HepG2 (cell line): ENCODE data around the gene CXCR1. TPM values are rescaled to one million over a fixed set of nuclear protein-coding genes. Genes with fewer than 3 reads are reported as not detected.

Source experiments
- ATAC-seq: fragments of 200-7000 bp; cut with Tn5 transposase; 3 replicates; pipeline ENCODE4 v1.9.1; 2020; ENCODE audit warnings: mild to moderate bottlenecking, moderate library complexity
- BruUV-seq: library from RNA; stranded (reverse); fragments of 400-500 nt; replicated peaks from 2 replicates; lab custom pipeline; 2021; lab: Mats Ljungman, UMichigan
- CTCF ChIA-PET: fragments of 300-600 bp; formaldehyde crosslinking; extraction: SDS; loops from one replicate; lab custom pipeline; 2021; ENCODE audit warnings: low total read pairs, inconsistent platforms, low intra/inter-chr PET ratio; lab: Yijun Ruan, JAX
- POLR2A ChIA-PET: fragments of 350-600 bp; sonication (Branson Sonifier 250); formaldehyde crosslinking; loops from one replicate; lab custom pipeline; 2020; ENCODE audit warnings: antibody characterized with exemption, inconsistent platforms; lab: Yijun Ruan, JAX
- DNase-seq: peaks from one replicate; pipeline ENCODE4 v3.0.0-alpha.2; 2015; ENCODE audit warnings: low spot score
- FAIRE-seq: peaks from 3 replicates; lab custom pipeline; 2011; peaks lifted over from hg19 to GRCh38; lab: Jason Lieb, UNC
- H2AFZ ChIP-seq: one replicate; pipeline ENCODE4 v1.6.1; 2011; ENCODE audit warnings: low read length, inconsistent platforms
- H3K27ac ChIP-seq: fragments of 300-600 bp; 3 replicates; pipeline ENCODE4 v1.8.0; 2011; ENCODE audit warnings: mixed run types, mild to moderate bottlenecking, mixed read lengths, low read length, inconsistent platforms; ENCODE audit not compliant: insufficient read depth; ENCODE audit errors: extremely low read length
- H3K27me3 ChIP-seq, 2 experiments: fragments of 200-600 bp in 1 of 2; 2 replicates in 1 of 2; 3 replicates in 1 of 2; pipeline versions ENCODE4 v1.6.0 to v1.8.0; 2011; ENCODE audit warnings: low read length in 2 of 2, mild to moderate bottlenecking in 2 of 2, moderate library complexity in 2 of 2, inconsistent platforms in 1 of 2; ENCODE audit not compliant: insufficient read depth in 2 of 2, control insufficient read depth in 1 of 2
- H3K36me3 ChIP-seq, 2 experiments: fragments of 200-600 bp in 1 of 2; replicated peaks in 1 of 2; 2 replicates in 1 of 2; 3 replicates in 1 of 2; pipeline versions ENCODE4 v1.5.1 to v1.8.0; 2011; ENCODE audit warnings: low read length in 2 of 2, inconsistent platforms in 1 of 2; ENCODE audit not compliant: insufficient read depth in 2 of 2, control insufficient read depth in 1 of 2
- H3K4me1 ChIP-seq: 2 replicates; pipeline ENCODE4 v1.5.1; 2012; ENCODE audit warnings: low read length, inconsistent platforms; ENCODE audit not compliant: insufficient read depth
- H3K4me2 ChIP-seq: 2 replicates; pipeline ENCODE4 v1.6.0; 2011; ENCODE audit warnings: low read depth, low read length, inconsistent platforms
- H3K4me3 ChIP-seq, 3 experiments: fragments of 200-600 bp in 1 of 3; sonication (generic), shearing (Covaris generic) in 1 of 3; replicated peaks in 1 of 3; 2 replicates each; pipeline ENCODE4 v1.5.1; 2011 to 2016; ENCODE audit warnings: low read length in 3 of 3, inconsistent platforms in 2 of 3, low read depth in 2 of 3, mild to moderate bottlenecking in 2 of 3, control low read depth in 1 of 3, mixed read lengths in 1 of 3; ENCODE audit not compliant: insufficient read depth in 1 of 3
- H3K79me2 ChIP-seq: one replicate; pipeline ENCODE4 v1.6.1; 2011; ENCODE audit warnings: low read length, inconsistent platforms; ENCODE audit not compliant: insufficient read depth
- H3K9ac ChIP-seq: 2 replicates; pipeline ENCODE4 v1.6.0; 2011; ENCODE audit warnings: mild to moderate bottlenecking, low read depth, low read length, inconsistent platforms; ENCODE audit not compliant: insufficient read depth
- H3K9me3 ChIP-seq: 2 replicates; pipeline ENCODE4 v1.5.1; 2012; ENCODE audit warnings: mild to moderate bottlenecking, low read length
- H4K20me1 ChIP-seq: 2 replicates; pipeline ENCODE4 v1.6.0; 2011; ENCODE audit warnings: inconsistent platforms, mild to moderate bottlenecking, low read length, moderate library complexity; ENCODE audit not compliant: insufficient read depth
- DNMT3B ChIP-seq: conservative IDR thresholded peaks from 2 replicates; pipeline ENCODE4 v1.6.1; 2016; ENCODE audit warnings: missing biosample characterization, control low read depth
- HNRNPL ChIP-seq: fragments of 200-400 bp; formaldehyde crosslinking; IDR thresholded peaks from 2 replicates; pipeline ENCODE4 v1.6.1; 2017; ENCODE audit warnings: mild to moderate bottlenecking, low read depth, low read length
- ISX ChIP-seq: sonication (generic); formaldehyde crosslinking; conservative IDR thresholded peaks from 2 replicates; pipeline ENCODE4 v1.5.0; 2020; ENCODE audit warnings: missing genetic modification reagents
- KLF15 ChIP-seq: sonication (generic); formaldehyde crosslinking; IDR thresholded peaks from 2 replicates; pipeline ENCODE4 v1.8.1; 2023; ENCODE audit warnings: borderline replicate concordance, mild to moderate bottlenecking, inconsistent platforms, missing genetic modification reagents, mixed read lengths
- PAWR ChIP-seq: sonication (generic); formaldehyde crosslinking; IDR thresholded peaks from 2 replicates; pipeline ENCODE4 v1.4.0; 2020; ENCODE audit warnings: missing genetic modification reagents, mild to moderate bottlenecking, borderline replicate concordance
- SALL2 ChIP-seq: sonication (generic); formaldehyde crosslinking; IDR thresholded peaks from 2 replicates; pipeline ENCODE4 v1.8.1; 2023; ENCODE audit warnings: mild to moderate bottlenecking, missing genetic modification reagents, inconsistent platforms
- SIX4 ChIP-seq: sonication (generic); formaldehyde crosslinking; IDR thresholded peaks from 2 replicates; pipeline ENCODE4 v1.4.0; 2020; ENCODE audit warnings: missing genetic modification reagents
- SMC3 ChIP-seq: IDR thresholded peaks from 2 replicates; pipeline ENCODE4 v1.6.1; 2011; ENCODE audit warnings: low read length, improper control_type of control experiment
- SRY ChIP-seq: sonication (generic); formaldehyde crosslinking; IDR thresholded peaks from 2 replicates; pipeline ENCODE4 v1.8.0; 2022; ENCODE audit warnings: mild to moderate bottlenecking, missing genetic modification reagents
- SYNCRIP ChIP-seq: fragments of 200-400 bp; formaldehyde crosslinking; IDR thresholded peaks from 2 replicates; pipeline ENCODE4 v1.6.1; 2018; ENCODE audit warnings: mild to moderate bottlenecking, low read depth, low read length; ENCODE audit not compliant: insufficient read depth
- ZFP90 ChIP-seq: sonication (generic); formaldehyde crosslinking; IDR thresholded peaks from 2 replicates; pipeline ENCODE4 v1.8.0; 2022; ENCODE audit warnings: missing genetic modification reagents, mild to moderate bottlenecking, inconsistent platforms, borderline replicate concordance
- ZNF253 ChIP-seq: sonication (generic); formaldehyde crosslinking; IDR thresholded peaks from 2 replicates; pipeline ENCODE4 v1.8.0; 2022; ENCODE audit warnings: mild to moderate bottlenecking, missing genetic modification reagents, borderline replicate concordance
- ZNF317 ChIP-seq: sonication (generic); formaldehyde crosslinking; IDR thresholded peaks from 2 replicates; pipeline ENCODE4 v1.5.0; 2020; ENCODE audit warnings: mild to moderate bottlenecking, missing genetic modification reagents
- ZNF331 ChIP-seq: sonication (generic); formaldehyde crosslinking; IDR thresholded peaks from 2 replicates; pipeline ENCODE4 v1.4.0; 2020; ENCODE audit warnings: missing genetic modification reagents
- ZNF841 ChIP-seq: sonication (generic); formaldehyde crosslinking; IDR thresholded peaks from 2 replicates; pipeline ENCODE4 v1.8.1; 2023; ENCODE audit warnings: missing genetic modification reagents, borderline replicate concordance
- WGBS: methylation state at CpG from one replicate; pipeline ENCODE4 v1.1.6; 2017; ENCODE audit warnings: low lambda C conversion rate; 5-methylcytosine and 5-hydroxymethylcytosine counted together
- in situ Hi-C: cut with HindIII; loops from 2 replicates; pipeline ENCODE4 v1.10.0; 2017; ENCODE audit warnings: low pct_unique_long_range_greater_than_20kb; ENCODE audit not compliant: extremely low pct_ligation_motif_present
- intact Hi-C: fragments of 100-400 bp; cut with micrococcal nuclease; formaldehyde crosslinking; loops from one replicate; pipeline ENCODE4 v1.10.0; 2022; ENCODE audit not compliant: unreplicated experiment
- polyA plus RNA-seq, 8 experiments: library from polyadenylated mRNA; depleted of rRNA in 3 of 8; stranded (reverse) in 7 of 8; unstranded in 1 of 8; fragments of >200 nt; fragmentation: Illumina TruSeq in 4 of 8; extraction: Trizol in 4 of 8; gene quantifications; 2 replicates each; pipeline versions ENCODE4 v1.2.1 to v1.2.3, GENCODE V29; 2011 to 2016; ENCODE audit warnings: low read depth in 4 of 8, missing spikeins in 1 of 8, mixed read lengths in 1 of 8; ENCODE audit not compliant: insufficient read depth in 1 of 8
- total RNA-seq, 5 experiments: library from RNA; depleted of rRNA; stranded (reverse); fragments of >200 nt; fragmentation: Illumina TruSeq; extraction: Trizol; gene quantifications; 2 replicates each; pipeline ENCODE4 v1.2.3, GENCODE V29; 2016; ENCODE audit warnings: low read depth in 1 of 5
- TF ChIP-seq, protein P1 (sequence below): sonication (generic); formaldehyde crosslinking; IDR thresholded peaks from 2 replicates; pipeline ENCODE4 v1.4.0; 2020; ENCODE audit warnings: mild to moderate bottlenecking, missing genetic modification reagents
- TF ChIP-seq, protein P2 (sequence below): IDR thresholded peaks from 2 replicates; pipeline ENCODE4 v1.6.1; 2016; ENCODE audit warnings: missing genetic modification reagents, missing compliant biosample characterization
- TF ChIP-seq, protein P3 (sequence below): sonication (generic); formaldehyde crosslinking; IDR thresholded peaks from 2 replicates; pipeline ENCODE4 v1.4.0; 2020; ENCODE audit warnings: missing genetic modification reagents, borderline replicate concordance
- TF ChIP-seq, protein P4 (sequence below): sonication (generic); formaldehyde crosslinking; IDR thresholded peaks from 2 replicates; pipeline ENCODE4 v1.5.0; 2020; ENCODE audit warnings: missing genetic modification reagents

Gene CXCR1
- total and polyA plus RNA-seq, 2 of the 13 experiments (the other 11 are each of a cell fraction or from before 2014, with no cell fraction given), result not detected

DNA sequence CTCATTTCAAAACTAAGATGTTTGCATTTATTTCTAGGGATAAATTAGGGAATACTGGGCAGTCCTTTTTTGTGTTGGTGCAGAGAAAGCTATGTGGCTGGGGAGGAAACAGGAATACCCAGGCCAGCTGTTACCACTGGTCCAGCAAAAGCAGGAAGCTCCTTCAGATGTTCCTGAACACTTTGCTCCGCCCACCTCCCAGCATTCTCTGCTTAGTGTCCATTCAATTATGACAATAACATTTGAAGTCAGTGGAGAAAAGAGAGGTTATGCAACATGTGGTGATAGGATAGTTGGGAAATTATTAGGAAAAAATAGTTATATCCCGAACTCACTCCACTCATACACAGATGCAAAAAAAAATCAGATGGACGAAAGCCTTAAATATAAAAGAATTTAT is 28.1 kb upstream of the CXCR1 start:
- no peak for TF ChIP-seq PAWR (CRISPR knock-in tag)
- no peak for TF ChIP-seq ZFP90 (CRISPR knock-in tag)
- TF ChIP-seq SRY (CRISPR knock-in tag), result no peak
- TF ChIP-seq, protein P1, sequence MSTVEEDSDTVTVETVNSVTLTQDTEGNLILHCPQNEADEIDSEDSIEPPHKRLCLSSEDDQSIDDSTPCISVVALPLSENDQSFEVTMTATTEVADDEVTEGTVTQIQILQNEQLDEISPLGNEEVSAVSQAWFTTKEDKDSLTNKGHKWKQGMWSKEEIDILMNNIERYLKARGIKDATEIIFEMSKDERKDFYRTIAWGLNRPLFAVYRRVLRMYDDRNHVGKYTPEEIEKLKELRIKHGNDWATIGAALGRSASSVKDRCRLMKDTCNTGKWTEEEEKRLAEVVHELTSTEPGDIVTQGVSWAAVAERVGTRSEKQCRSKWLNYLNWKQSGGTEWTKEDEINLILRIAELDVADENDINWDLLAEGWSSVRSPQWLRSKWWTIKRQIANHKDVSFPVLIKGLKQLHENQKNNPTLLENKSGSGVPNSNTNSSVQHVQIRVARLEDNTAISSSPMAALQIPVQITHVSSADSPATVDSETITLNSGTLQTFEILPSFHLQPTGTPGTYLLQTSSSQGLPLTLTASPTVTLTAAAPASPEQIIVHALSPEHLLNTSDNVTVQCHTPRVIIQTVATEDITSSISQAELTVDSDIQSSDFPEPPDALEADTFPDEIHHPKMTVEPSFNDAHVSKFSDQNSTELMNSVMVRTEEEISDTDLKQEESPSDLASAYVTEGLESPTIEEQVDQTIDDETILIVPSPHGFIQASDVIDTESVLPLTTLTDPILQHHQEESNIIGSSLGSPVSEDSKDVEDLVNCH (CRISPR knock-in tag), result no peak
- TF ChIP-seq, protein P2, sequence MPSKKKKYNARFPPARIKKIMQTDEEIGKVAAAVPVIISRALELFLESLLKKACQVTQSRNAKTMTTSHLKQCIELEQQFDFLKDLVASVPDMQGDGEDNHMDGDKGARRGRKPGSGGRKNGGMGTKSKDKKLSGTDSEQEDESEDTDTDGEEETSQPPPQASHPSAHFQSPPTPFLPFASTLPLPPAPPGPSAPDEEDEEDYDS (CRISPR knock-in tag), result no peak
- no peak for TF ChIP-seq SMC3
- TF ChIP-seq, protein P3, sequence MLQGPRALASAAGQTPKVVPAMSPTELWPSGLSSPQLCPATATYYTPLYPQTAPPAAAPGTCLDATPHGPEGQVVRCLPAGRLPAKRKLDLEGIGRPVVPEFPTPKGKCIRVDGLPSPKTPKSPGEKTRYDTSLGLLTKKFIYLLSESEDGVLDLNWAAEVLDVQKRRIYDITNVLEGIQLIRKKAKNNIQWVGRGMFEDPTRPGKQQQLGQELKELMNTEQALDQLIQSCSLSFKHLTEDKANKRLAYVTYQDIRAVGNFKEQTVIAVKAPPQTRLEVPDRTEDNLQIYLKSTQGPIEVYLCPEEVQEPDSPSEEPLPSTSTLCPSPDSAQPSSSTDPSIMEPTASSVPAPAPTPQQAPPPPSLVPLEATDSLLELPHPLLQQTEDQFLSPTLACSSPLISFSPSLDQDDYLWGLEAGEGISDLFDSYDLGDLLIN (CRISPR knock-in tag), result no peak
- TF ChIP-seq ZNF841 (CRISPR knock-in tag), result no peak
- no peak for TF ChIP-seq SYNCRIP
- no peak for TF ChIP-seq SIX4
- no peak for TF ChIP-seq HNRNPL
- TF ChIP-seq ISX (CRISPR knock-in tag), result no peak
- no peak for TF ChIP-seq ZNF317 (CRISPR knock-in tag)
- TF ChIP-seq, protein P4, sequence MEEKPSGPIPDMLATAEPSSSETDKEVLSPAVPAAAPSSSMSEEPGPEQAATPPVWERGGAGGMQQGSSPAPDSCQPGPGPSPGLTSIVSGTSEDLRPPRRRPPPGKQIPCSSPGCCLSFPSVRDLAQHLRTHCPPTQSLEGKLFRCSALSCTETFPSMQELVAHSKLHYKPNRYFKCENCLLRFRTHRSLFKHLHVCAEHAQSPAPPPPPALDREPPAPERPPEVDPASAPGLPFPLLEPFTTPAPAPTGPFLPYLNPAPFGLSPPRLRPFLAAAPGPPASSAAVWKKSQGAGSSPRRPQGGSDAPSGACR (CRISPR knock-in tag), result no peak
- TF ChIP-seq KLF15 (CRISPR knock-in tag), result no peak
- no peak for TF ChIP-seq ZNF253 (CRISPR knock-in tag)
- TF ChIP-seq ZNF331 (CRISPR knock-in tag), result no peak
- TF ChIP-seq SALL2, result no peak
- TF ChIP-seq DNMT3B (CRISPR knock-in tag), result no peak
- Histone ChIP-seq H3K27me3 (0 out of 5 replicates have a peak, but pooled peaks cover 0 to 3% of the 10 kb centered on the region in 2 experiments), H3K36me3 (no peaks in the 10 kb centered on the region), H3K4me3 (no peak overlapping the region), H3K27ac (no peak overlapping the region), H4K20me1 (no peaks in the 10 kb centered on the region), H3K4me2 (no peak overlapping the region), H3K9me3 (no peaks in the 10 kb centered on the region), H3K9ac (no peak overlapping the region), H3K79me2 (no peaks in the 10 kb centered on the region), H2AFZ (no peak overlapping the region), H3K4me1 (no peaks in the 10 kb centered on the region)
- intact Hi-C loops, result no loop called here
- POLR2A ChIA-PET, result no interaction called here
- BruUV-seq, result no TSS peak
- FAIRE-seq, result no peak
- no peak for DNase-seq
- CTCF ChIA-PET, result no interaction called here
- in situ Hi-C loops, result no loop called here
- ATAC-seq, result no peak
- WGBS, result 39% methylated on average over 3 of the region's 3 CpGs
